ENCODE data around the gene STING1. TPM values are rescaled to one million over a fixed set of nuclear protein-coding genes. Genes with fewer than 3 reads are reported as not detected.
A peak's percentile ranks its signal among the peaks of the same experiment; 100 is the strongest.
"Not testable (repeated sequence)": the region's sequence is repeated elsewhere in the genome, so short reads cannot be mapped to it uniquely, and the experiment has no call there.

STING1 gene
- total RNA-seq, 1 experiment from 2014 or later: 33.1 TPM

- H3K9me3 Mint-ChIP-seq (ENCODE audit: unreplicated experiment): no peaks in the 10 kb centered on the region
- H3K4me3 Mint-ChIP-seq (ENCODE audit: unreplicated experiment): peak overlapping the region; percentile 77
- CTCF ChIA-PET: interaction anchor here (0.8 to 3.3 kb wide), 12 partner anchors 9 to 153 kb away, joined by 3 to 27 read pairs (median 6); partner anchors contain the start of gene ECSCR
- peak; percentile 89 for DNase-seq (ENCODE audit: unreplicated experiment)
- H3K4me1 Mint-ChIP-seq (ENCODE audit: insufficient read depth, unreplicated experiment): peaks cover 24% of the 10 kb centered on the region
- H3K36me3 Mint-ChIP-seq (ENCODE audit: insufficient read depth, unreplicated experiment): peaks cover 20% of the 10 kb centered on the region
- peak overlapping the region; percentile 92 for H3K27ac Mint-ChIP-seq (ENCODE audit: low read depth, unreplicated experiment)
- no TSS peak for BruUV-seq (replicated peaks)
- no peaks in the 10 kb centered on the region for H3K27me3 Mint-ChIP-seq (ENCODE audit: insufficient read depth, unreplicated experiment)
- TF ChIP-seq, protein P1, sequence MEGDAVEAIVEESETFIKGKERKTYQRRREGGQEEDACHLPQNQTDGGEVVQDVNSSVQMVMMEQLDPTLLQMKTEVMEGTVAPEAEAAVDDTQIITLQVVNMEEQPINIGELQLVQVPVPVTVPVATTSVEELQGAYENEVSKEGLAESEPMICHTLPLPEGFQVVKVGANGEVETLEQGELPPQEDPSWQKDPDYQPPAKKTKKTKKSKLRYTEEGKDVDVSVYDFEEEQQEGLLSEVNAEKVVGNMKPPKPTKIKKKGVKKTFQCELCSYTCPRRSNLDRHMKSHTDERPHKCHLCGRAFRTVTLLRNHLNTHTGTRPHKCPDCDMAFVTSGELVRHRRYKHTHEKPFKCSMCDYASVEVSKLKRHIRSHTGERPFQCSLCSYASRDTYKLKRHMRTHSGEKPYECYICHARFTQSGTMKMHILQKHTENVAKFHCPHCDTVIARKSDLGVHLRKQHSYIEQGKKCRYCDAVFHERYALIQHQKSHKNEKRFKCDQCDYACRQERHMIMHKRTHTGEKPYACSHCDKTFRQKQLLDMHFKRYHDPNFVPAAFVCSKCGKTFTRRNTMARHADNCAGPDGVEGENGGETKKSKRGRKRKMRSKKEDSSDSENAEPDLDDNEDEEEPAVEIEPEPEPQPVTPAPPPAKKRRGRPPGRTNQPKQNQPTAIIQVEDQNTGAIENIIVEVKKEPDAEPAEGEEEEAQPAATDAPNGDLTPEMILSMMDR (IDR thresholded peaks at IDR 0.05; ENCODE audit: unreplicated experiment): peak; percentile 29
- POLR2A ChIA-PET: interaction anchor here (0.6 to 2.4 kb wide), 19 partner anchors 8 to 729 kb away, joined by 3 to 17 read pairs (median 4); partner anchors contain the start of genes DNAJC18, PAIP2 and UBE2D2
- intact Hi-C loops (cut with micrococcal nuclease): loop anchor here (1.0 to 2.0 kb wide), 2 partner anchors 31 to 42 kb away; partner anchors contain the start of gene DNAJC18
Observed at GRCh38 chr5:139481580-139482049, 943 bp downstream of the STING1 start.

DNA sequence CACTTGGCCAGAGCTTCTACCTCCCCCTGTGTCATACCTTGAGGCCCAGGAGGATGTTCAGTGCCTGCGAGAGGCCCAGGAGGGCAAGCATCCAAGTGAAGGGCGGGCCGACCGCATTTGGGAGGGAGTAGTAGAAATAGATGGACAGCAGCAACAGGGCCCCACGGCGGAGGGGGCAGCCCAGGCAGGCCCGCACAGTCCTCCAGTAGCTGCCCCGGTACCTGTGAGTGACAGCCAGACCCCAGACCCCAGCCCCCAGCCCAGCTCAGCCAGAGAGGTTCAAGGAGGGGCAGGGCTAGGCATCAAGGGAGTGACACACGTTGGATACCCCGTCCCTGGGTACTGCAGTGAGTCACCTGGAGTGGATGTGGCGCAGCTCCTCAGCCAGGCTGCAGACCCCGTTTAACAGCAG, 1.4 kb downstream of the STING1 start:
- H3K4me1 Mint-ChIP-seq (ENCODE audit: insufficient read depth, unreplicated experiment): peaks cover 24% of the 10 kb centered on the region
- H3K4me3 Mint-ChIP-seq (ENCODE audit: unreplicated experiment): peak overlapping the region; percentile 77
- no TSS peak for BruUV-seq (replicated peaks)
- ChIA-PET CTCF (interaction anchor here (0.6 to 3.3 kb wide), 9 partner anchors 19 to 153 kb away, joined by 3 to 27 read pairs (median 6); partner anchors contain the start of gene ECSCR), POLR2A (interaction anchor here (1.0 to 2.4 kb wide), 5 partner anchors 9 to 45 kb away, joined by 3 to 15 read pairs (median 6); partner anchors contain the start of gene DNAJC18)
- H3K9me3 Mint-ChIP-seq (ENCODE audit: unreplicated experiment): no peaks in the 10 kb centered on the region
- H3K36me3 Mint-ChIP-seq (ENCODE audit: insufficient read depth, unreplicated experiment): peaks cover 22% of the 10 kb centered on the region
- DNase-seq (ENCODE audit: unreplicated experiment): peak; percentile 81
- peak overlapping the region; percentile 92 for H3K27ac Mint-ChIP-seq (ENCODE audit: low read depth, unreplicated experiment)
- no peaks in the 10 kb centered on the region for H3K27me3 Mint-ChIP-seq (ENCODE audit: insufficient read depth, unreplicated experiment)
- TF ChIP-seq, protein P1 (IDR thresholded peaks at IDR 0.05; ENCODE audit: unreplicated experiment): no peak
- intact Hi-C loops (cut with micrococcal nuclease): no loop called here

- peaks cover 24% of the 10 kb centered on the region for H3K4me1 Mint-ChIP-seq (ENCODE audit: insufficient read depth, unreplicated experiment)
- ChIA-PET POLR2A (interaction anchor here (0.6 kb wide), 1 partner anchor 9 kb away, joined by 4 read pairs; no protein-coding TSS in a partner anchor), CTCF (interaction anchor here (0.8 to 1.2 kb wide), 2 partner anchors 10 to 15 kb away, joined by 3 read pairs; no protein-coding TSS in a partner anchor)
- H3K4me3 Mint-ChIP-seq (ENCODE audit: unreplicated experiment); BruUV-seq (replicated peaks); intact Hi-C loops (cut with micrococcal nuclease); H3K27me3 Mint-ChIP-seq (ENCODE audit: insufficient read depth, unreplicated experiment); H3K9me3 Mint-ChIP-seq (ENCODE audit: unreplicated experiment); H3K27ac Mint-ChIP-seq (ENCODE audit: low read depth, unreplicated experiment); DNase-seq (ENCODE audit: unreplicated experiment): not testable (repeated sequence)
- H3K36me3 Mint-ChIP-seq (ENCODE audit: insufficient read depth, unreplicated experiment): peaks cover 22% of the 10 kb centered on the region
Observed at GRCh38 chr5:139479729-139480128, 2.8 kb downstream of the STING1 start.

GRCh38 chr5:139478657-139479423, 3.7 kb downstream of the STING1 start:
- H3K27ac Mint-ChIP-seq (ENCODE audit: low read depth, unreplicated experiment): peak overlapping the region; percentile 39
- H3K36me3 Mint-ChIP-seq (ENCODE audit: insufficient read depth, unreplicated experiment): peaks cover 22% of the 10 kb centered on the region
- H3K4me3 Mint-ChIP-seq (ENCODE audit: unreplicated experiment); H3K9me3 Mint-ChIP-seq (ENCODE audit: unreplicated experiment); intact Hi-C loops (cut with micrococcal nuclease); DNase-seq (ENCODE audit: unreplicated experiment); H3K27me3 Mint-ChIP-seq (ENCODE audit: insufficient read depth, unreplicated experiment); POLR2A ChIA-PET; BruUV-seq (replicated peaks): not testable (repeated sequence)
- CTCF ChIA-PET: interaction anchor here (0.6 to 1.3 kb wide), 5 partner anchors 11 to 263 kb away, joined by 3 to 6 read pairs (median 3); no protein-coding TSS in a partner anchor
- H3K4me1 Mint-ChIP-seq (ENCODE audit: insufficient read depth, unreplicated experiment): peaks cover 29% of the 10 kb centered on the region
